Activated CD8-positive, alpha-beta memory T cell treated with anti-CD3 and anti-CD28 coated beads, Interleukin-2, amount 50 U/mL, for 1 hour (primary cell): Measurements from ENCODE around the gene ASCL5.
"Not testable (repeated sequence)": the region's sequence is repeated elsewhere in the genome, so short reads cannot be mapped to it uniquely, and the experiment has no call there.

Experiments
- DNase-seq: peaks from one replicate; pipeline ENCODE4 v3.0.0-alpha.2; 2020; ENCODE audit errors: extremely low read depth

Gene ASCL5

GRCh38 chr1:201126832-201127754 lies at the start of gene ASCL5:
Gene ASCL5, minus strand, starts transcription at chr1:201127184. Its CDS starts 11,812 bp downstream, at chr1:201115372.
- DNase-seq: no peak

GRCh38 chr1:201175820-201176500 lies 49.0 kb upstream of the ASCL5 start:
- no peak for DNase-seq

GRCh38 chr1:201173736-201174135 lies 46.8 kb upstream of the ASCL5 start:
- no peak for DNase-seq

- no peak for DNase-seq
These were observed 46.1 kb upstream of the ASCL5 start for GRCh38 chr1:201172999-201173610.

- DNase-seq: no peak
These were observed 45.3 kb upstream of the ASCL5 start for GRCh38 chr1:201172326-201172725.

- DNase-seq: no peak
These were observed 44.4 kb upstream of the ASCL5 start for GRCh38 chr1:201171063-201172036.

- peak; percentile 23 for DNase-seq
These were observed 43.6 kb upstream of the ASCL5 start for GRCh38 chr1:201170533-201171062.

GRCh38 chr1:201169971-201170532 lies 43.1 kb upstream of the ASCL5 start:
- DNase-seq: no peak

GRCh38 chr1:201169203-201169602 lies 42.2 kb upstream of the ASCL5 start:
- DNase-seq: no peak

- DNase-seq: no peak
These were observed 40.3 kb upstream of the ASCL5 start for GRCh38 chr1:201167041-201167991.

GRCh38 chr1:201164645-201165044 lies 37.7 kb upstream of the ASCL5 start:
- DNase-seq: no peak

GRCh38 chr1:201163707-201164106 lies 36.7 kb upstream of the ASCL5 start:
- no peak for DNase-seq

- not testable (repeated sequence) for DNase-seq
These were observed 36.1 kb upstream of the ASCL5 start for GRCh38 chr1:201163036-201163435.

GRCh38 chr1:201157949-201158348 lies 31.0 kb upstream of the ASCL5 start:
- DNase-seq: no peak

- no peak for DNase-seq
These were observed 29.8 kb upstream of the ASCL5 start for GRCh38 chr1:201156819-201157218.

- DNase-seq: no peak
These were observed 29.4 kb upstream of the ASCL5 start for GRCh38 chr1:201156346-201156745.

- DNase-seq: no peak
These were observed 28.4 kb upstream of the ASCL5 start for GRCh38 chr1:201155354-201155753.

GRCh38 chr1:201154389-201155165 lies 27.6 kb upstream of the ASCL5 start, which contains the start of gene TMEM9:
Gene TMEM9, minus strand, starts transcription at chr1:201154474. Its CDS starts 551 bp downstream, at chr1:201153923.
- peak; percentile 92 for DNase-seq
